ENCODE data around the gene ROR2. TPM values are rescaled to one million over a fixed set of nuclear protein-coding genes. Genes with fewer than 3 reads are reported as not detected.
A peak's percentile ranks its signal among the peaks of the same experiment; 100 is the strongest.

ROR2 gene
- total RNA-seq, 2 experiments from 2014 or later, result not detected

- no peak overlapping the region for H3K27ac Mint-ChIP-seq
- H3K4me3 Mint-ChIP-seq, result no peak overlapping the region
- H3K27me3 Mint-ChIP-seq (ENCODE audit: low read depth), result peaks cover 29% of the 10 kb centered on the region
- intact Hi-C loops (cut with micrococcal nuclease), result no loop called here
- CTCF ChIA-PET, result no interaction called here
- H3K9me3 Mint-ChIP-seq, result peaks cover 2% of the 10 kb centered on the region
- H3K4me1 Mint-ChIP-seq (ENCODE audit: low read depth), result no peaks in the 10 kb centered on the region
- H3K36me3 Mint-ChIP-seq (ENCODE audit: low read depth), result no peaks in the 10 kb centered on the region
- DNase-seq, result no peak
Observed at GRCh38 chr9:91768507-91768906, 181.5 kb downstream of the ROR2 start.

GRCh38 chr9:91766315-91767069, 183.5 kb downstream of the ROR2 start:
- Mint-ChIP-seq H3K9me3 (peaks cover 2% of the 10 kb centered on the region), H3K36me3 (ENCODE audit: low read depth) (no peaks in the 10 kb centered on the region), H3K4me1 (ENCODE audit: low read depth) (no peaks in the 10 kb centered on the region), H3K27me3 (ENCODE audit: low read depth) (peaks cover 27% of the 10 kb centered on the region), H3K4me3 (no peak overlapping the region), H3K27ac (no peak overlapping the region)
- no peak for DNase-seq
- CTCF ChIA-PET, result no interaction called here
- intact Hi-C loops (cut with micrococcal nuclease), result no loop called here

- intact Hi-C loops (cut with micrococcal nuclease), result no loop called here
- no peak overlapping the region for H3K4me3 Mint-ChIP-seq
- CTCF ChIA-PET, result interaction anchor here (1.0 kb wide), 1 partner anchor 10 kb away, joined by 3 read pairs; no protein-coding TSS in a partner anchor
- H3K27ac Mint-ChIP-seq, result no peak overlapping the region
- H3K4me1 Mint-ChIP-seq (ENCODE audit: low read depth), result no peaks in the 10 kb centered on the region
- peaks cover 27% of the 10 kb centered on the region for H3K27me3 Mint-ChIP-seq (ENCODE audit: low read depth)
- no peaks in the 10 kb centered on the region for H3K36me3 Mint-ChIP-seq (ENCODE audit: low read depth)
- DNase-seq, result no peak
- peaks cover 2% of the 10 kb centered on the region for H3K9me3 Mint-ChIP-seq
Observed at GRCh38 chr9:91765296-91765695, 184.7 kb downstream of the ROR2 start.

GRCh38 chr9:91764661-91765060, 185.4 kb downstream of the ROR2 start:
- intact Hi-C loops (cut with micrococcal nuclease), result no loop called here
- Mint-ChIP-seq H3K4me3 (no peak overlapping the region), H3K27ac (no peak overlapping the region), H3K9me3 (peaks cover 2% of the 10 kb centered on the region), H3K36me3 (ENCODE audit: low read depth) (no peaks in the 10 kb centered on the region), H3K4me1 (ENCODE audit: low read depth) (no peaks in the 10 kb centered on the region), H3K27me3 (ENCODE audit: low read depth) (peaks cover 25% of the 10 kb centered on the region)
- DNase-seq, result no peak
- CTCF ChIA-PET, result interaction anchor here (1.0 kb wide), 1 partner anchor 10 kb away, joined by 3 read pairs; no protein-coding TSS in a partner anchor

- Mint-ChIP-seq H3K27me3 (ENCODE audit: low read depth) (peaks cover 10% of the 10 kb centered on the region), H3K36me3 (ENCODE audit: low read depth) (no peaks in the 10 kb centered on the region), H3K4me3 (no peak overlapping the region), H3K27ac (no peak overlapping the region), H3K4me1 (ENCODE audit: low read depth) (no peaks in the 10 kb centered on the region), H3K9me3 (peaks cover 2% of the 10 kb centered on the region)
- intact Hi-C loops (cut with micrococcal nuclease), result no loop called here
- no peak for DNase-seq
- CTCF ChIA-PET, result interaction anchor here (1.1 to 2.2 kb wide), 2 partner anchors 10 to 26 kb away, joined by 3 to 6 read pairs; no protein-coding TSS in a partner anchor
Observed at GRCh38 chr9:91761362-91761761, 188.7 kb downstream of the ROR2 start.

GRCh38 chr9:91760906-91761305, 189.1 kb downstream of the ROR2 start:
- Mint-ChIP-seq H3K27me3 (ENCODE audit: low read depth) (peaks cover 5% of the 10 kb centered on the region), H3K4me1 (ENCODE audit: low read depth) (no peaks in the 10 kb centered on the region), H3K4me3 (no peak overlapping the region), H3K27ac (no peak overlapping the region), H3K36me3 (ENCODE audit: low read depth) (no peaks in the 10 kb centered on the region), H3K9me3 (peaks cover 2% of the 10 kb centered on the region)
- no peak for DNase-seq
- intact Hi-C loops (cut with micrococcal nuclease), result no loop called here
- CTCF ChIA-PET, result interaction anchor here (1.1 to 2.2 kb wide), 2 partner anchors 11 to 26 kb away, joined by 3 to 6 read pairs; no protein-coding TSS in a partner anchor

- intact Hi-C loops (cut with micrococcal nuclease), result no loop called here
- no peak overlapping the region for H3K4me3 Mint-ChIP-seq
- H3K27me3 Mint-ChIP-seq (ENCODE audit: low read depth), result no peaks in the 10 kb centered on the region
- no peaks in the 10 kb centered on the region for H3K4me1 Mint-ChIP-seq (ENCODE audit: low read depth)
- CTCF ChIA-PET, result interaction anchor here (0.6 to 1.9 kb wide), 3 partner anchors 13 to 32 kb away, joined by 3 to 9 read pairs (median 3); no protein-coding TSS in a partner anchor
- H3K9me3 Mint-ChIP-seq, result no peaks in the 10 kb centered on the region
- H3K36me3 Mint-ChIP-seq (ENCODE audit: low read depth), result no peaks in the 10 kb centered on the region
- H3K27ac Mint-ChIP-seq, result no peak overlapping the region
- peak; percentile 49 for DNase-seq
Observed at GRCh38 chr9:91758491-91758981, 191.5 kb downstream of the ROR2 start.

GRCh38 chr9:91757782-91758181, 192.2 kb downstream of the ROR2 start:
- Mint-ChIP-seq H3K36me3 (ENCODE audit: low read depth) (no peaks in the 10 kb centered on the region), H3K4me3 (no peak overlapping the region), H3K27me3 (ENCODE audit: low read depth) (no peaks in the 10 kb centered on the region), H3K27ac (no peak overlapping the region), H3K9me3 (no peaks in the 10 kb centered on the region), H3K4me1 (ENCODE audit: low read depth) (no peaks in the 10 kb centered on the region)
- DNase-seq, result no peak
- intact Hi-C loops (cut with micrococcal nuclease), result no loop called here
- CTCF ChIA-PET, result interaction anchor here (0.6 to 1.9 kb wide), 3 partner anchors 14 to 38 kb away, joined by 3 to 9 read pairs (median 3); no protein-coding TSS in a partner anchor

GRCh38 chr9:91756510-91756780, 193.6 kb downstream of the ROR2 start:
- intact Hi-C loops (cut with micrococcal nuclease), result no loop called here
- no peak overlapping the region for H3K4me3 Mint-ChIP-seq
- no peaks in the 10 kb centered on the region for H3K27me3 Mint-ChIP-seq (ENCODE audit: low read depth)
- H3K4me1 Mint-ChIP-seq (ENCODE audit: low read depth), result no peaks in the 10 kb centered on the region
- H3K36me3 Mint-ChIP-seq (ENCODE audit: low read depth), result no peaks in the 10 kb centered on the region
- H3K27ac Mint-ChIP-seq, result no peak overlapping the region
- DNase-seq, result no peak
- no peaks in the 10 kb centered on the region for H3K9me3 Mint-ChIP-seq
- CTCF ChIA-PET, result interaction anchor here (0.7 kb wide), 1 partner anchor 767 kb away, joined by 4 read pairs; no protein-coding TSS in a partner anchor

GRCh38 chr9:91755761-91756509, 194.1 kb downstream of the ROR2 start:
- Mint-ChIP-seq H3K27me3 (ENCODE audit: low read depth) (no peaks in the 10 kb centered on the region), H3K4me3 (no peak overlapping the region), H3K27ac (no peak overlapping the region), H3K36me3 (ENCODE audit: low read depth) (no peaks in the 10 kb centered on the region), H3K9me3 (no peaks in the 10 kb centered on the region), H3K4me1 (ENCODE audit: low read depth) (no peaks in the 10 kb centered on the region)
- intact Hi-C loops (cut with micrococcal nuclease), result no loop called here
- CTCF ChIA-PET, result interaction anchor here (0.7 kb wide), 1 partner anchor 768 kb away, joined by 4 read pairs; no protein-coding TSS in a partner anchor
- DNase-seq, result no peak

GRCh38 chr9:91753711-91754110, 196.3 kb downstream of the ROR2 start:
- DNase-seq, result no peak
- H3K4me3 Mint-ChIP-seq, result no peak overlapping the region
- H3K36me3 Mint-ChIP-seq (ENCODE audit: low read depth), result no peaks in the 10 kb centered on the region
- H3K27me3 Mint-ChIP-seq (ENCODE audit: low read depth), result no peaks in the 10 kb centered on the region
- intact Hi-C loops (cut with micrococcal nuclease), result no loop called here
- CTCF ChIA-PET, result no interaction called here
- no peaks in the 10 kb centered on the region for H3K4me1 Mint-ChIP-seq (ENCODE audit: low read depth)
- H3K9me3 Mint-ChIP-seq, result no peaks in the 10 kb centered on the region
- H3K27ac Mint-ChIP-seq, result no peak overlapping the region

GRCh38 chr9:91751922-91752321, 198.1 kb downstream of the ROR2 start:
- Mint-ChIP-seq H3K36me3 (ENCODE audit: low read depth) (no peaks in the 10 kb centered on the region), H3K4me3 (no peak overlapping the region), H3K27ac (no peak overlapping the region), H3K4me1 (ENCODE audit: low read depth) (no peaks in the 10 kb centered on the region), H3K27me3 (ENCODE audit: low read depth) (peaks cover 4% of the 10 kb centered on the region), H3K9me3 (no peaks in the 10 kb centered on the region)
- CTCF ChIA-PET, result interaction anchor here (1.0 kb wide), 1 partner anchor 17 kb away, joined by 3 read pairs; no protein-coding TSS in a partner anchor
- no peak for DNase-seq
- intact Hi-C loops (cut with micrococcal nuclease), result no loop called here

Measured in activated naive CD4-positive, alpha-beta T cell treated with anti-CD3 and anti-CD28 coated beads for 36 hours (primary cell).